ENCODE results near the gene NFIA. TPM values are rescaled to one million over a fixed set of nuclear protein-coding genes. Genes with fewer than 3 reads are reported as not detected.

Gene NFIA
- polyA plus RNA-seq, 4 donors = 1.6 to 9.7 (median 4.9) TPM

DNA sequence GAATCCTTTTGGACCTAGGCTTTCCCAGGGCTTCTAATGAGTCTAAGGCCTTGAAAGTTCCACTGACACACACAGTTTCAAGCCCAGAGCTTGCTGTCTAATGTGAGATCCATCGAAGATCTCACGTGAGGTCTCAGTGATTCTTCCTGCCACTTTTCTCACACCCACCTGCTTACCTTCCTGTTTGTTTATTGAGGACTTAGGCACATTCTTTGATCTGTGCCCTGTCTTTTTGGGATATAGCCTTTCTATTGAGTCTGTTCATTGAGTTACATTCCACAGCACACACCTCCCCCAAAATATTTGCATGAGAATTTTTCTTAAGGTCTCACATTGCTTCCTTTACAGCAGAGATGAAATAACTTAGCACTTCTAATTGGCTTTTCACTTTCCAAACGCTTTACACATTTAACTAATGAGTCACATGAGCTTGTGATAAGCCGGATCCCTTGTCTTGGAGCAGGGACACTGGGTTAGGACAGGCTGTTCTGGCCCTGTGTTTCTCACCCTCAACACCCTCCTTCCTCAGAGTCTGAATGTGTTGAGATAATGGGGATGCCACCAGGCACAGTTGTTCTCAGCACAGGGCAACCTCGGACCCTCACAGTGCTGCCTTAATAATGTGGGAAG lies 354.2 kb downstream of the NFIA start:
- FAIRE-seq = no peak
- no peak overlapping the region for H3K27ac ChIP-seq (ENCODE audit: low read depth in 1 of 3, low read length in 2 of 3)

DNA sequence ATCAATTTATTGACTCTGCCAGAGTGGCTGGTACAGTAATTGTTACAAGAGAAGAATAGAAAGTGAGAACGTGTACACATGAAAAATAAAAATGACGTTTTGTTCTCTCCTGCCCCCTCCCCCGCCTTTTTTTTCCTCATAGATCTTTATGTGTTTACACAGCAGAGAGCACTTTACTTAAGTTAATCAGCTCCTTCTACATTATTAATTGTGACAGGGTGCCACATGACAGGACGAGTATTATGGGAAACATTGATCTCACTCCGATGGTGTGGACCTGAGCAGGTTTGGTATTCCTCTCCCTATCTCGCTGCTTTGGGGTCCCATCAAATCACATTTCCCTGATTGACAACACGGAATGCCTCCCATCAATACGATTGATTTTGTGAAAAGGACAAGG lies 356.9 kb downstream of the NFIA start:
- Histone ChIP-seq H3K36me3 (ENCODE audit: control insufficient read depth in 3 of 3, insufficient read depth in 2 of 3, low read depth in 1 of 3, low read length in 3 of 3) (peaks cover 0 to 8% (median 0%) of the 10 kb centered on the region in 3 donors), H3K4me1 (ENCODE audit: control insufficient read depth in 3 of 3, insufficient read depth in 2 of 3, low read depth in 1 of 3, low read length in 2 of 3) (peaks cover 0 to 14% (median 4%) of the 10 kb centered on the region in 3 donors), H3K27ac (ENCODE audit: low read depth in 1 of 3, low read length in 2 of 3) (no peak overlapping the region), H3K4me3 (ENCODE audit: low read depth in 1 of 3, low read length in 3 of 3) (no peak overlapping the region), H3K9me3 (ENCODE audit: control insufficient read depth in 2 of 2, insufficient read depth in 1 of 2, low read depth in 1 of 2, low read length in 1 of 2) (no peaks in the 10 kb centered on the region), H3K27me3 (ENCODE audit: control insufficient read depth in 3 of 3, insufficient read depth in 3 of 3, low read length in 3 of 3) (no peaks in the 10 kb centered on the region)
- WGBS, 3 donors = 61 to 66% (median 62%) methylated on average over 8 of the region's 8 CpGs
- FAIRE-seq (no peak), DNase-seq (no peak)

More for the DNA sequence above, 354.2 kb downstream of the NFIA start:
- peak in 1 of 2 donors; percentile 29 for DNase-seq
- peaks cover 0 to 5% (median 2%) of the 10 kb centered on the region in 3 donors for H3K4me1 ChIP-seq (ENCODE audit: control insufficient read depth in 3 of 3, insufficient read depth in 2 of 3, low read depth in 1 of 3, low read length in 2 of 3)
- H3K9me3 ChIP-seq (ENCODE audit: control insufficient read depth in 2 of 2, insufficient read depth in 1 of 2, low read depth in 1 of 2, low read length in 1 of 2) = no peaks in the 10 kb centered on the region
- 51 to 67% (median 64%) methylated on average over 5 of the region's 5 CpGs for WGBS, 3 donors
- peaks cover 0 to 11% (median 0%) of the 10 kb centered on the region in 3 donors for H3K36me3 ChIP-seq (ENCODE audit: control insufficient read depth in 3 of 3, insufficient read depth in 2 of 3, low read depth in 1 of 3, low read length in 3 of 3)
- no peak overlapping the region for H3K4me3 ChIP-seq (ENCODE audit: low read depth in 1 of 3, low read length in 3 of 3)
- H3K27me3 ChIP-seq (ENCODE audit: control insufficient read depth in 3 of 3, insufficient read depth in 3 of 3, low read length in 3 of 3) = no peaks in the 10 kb centered on the region

DNA sequence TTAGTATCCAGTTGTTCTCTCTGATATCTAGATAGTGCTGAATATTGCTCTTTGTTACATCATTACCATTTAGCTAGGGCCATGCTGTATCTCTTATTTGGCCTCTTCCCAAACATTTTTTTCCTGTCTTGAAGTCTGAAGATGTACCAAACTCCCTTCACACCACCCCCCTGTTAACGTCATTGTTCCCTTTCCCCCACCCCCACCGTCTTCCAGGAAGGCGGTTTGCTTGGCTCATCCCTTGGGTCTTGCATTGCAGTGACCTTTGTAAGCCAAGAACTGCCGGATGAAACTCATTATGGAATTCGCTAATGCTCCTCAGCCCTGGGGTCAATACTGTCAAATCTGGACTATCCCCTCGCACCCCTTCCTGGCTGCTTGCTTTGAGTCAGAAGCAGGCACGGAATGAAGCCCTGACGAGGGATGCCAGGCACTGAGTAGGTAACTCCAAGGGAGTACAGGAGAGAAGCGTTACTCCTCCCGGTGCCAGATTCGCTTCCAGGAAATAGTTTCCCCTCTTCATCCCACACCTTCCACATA lies 359.4 kb downstream of the NFIA start:
- peak overlapping the region in 1 of 3 donors; percentile 35 for H3K27ac ChIP-seq (ENCODE audit: low read depth in 1 of 3, low read length in 2 of 3)
- H3K9me3 ChIP-seq (ENCODE audit: control insufficient read depth in 2 of 2, insufficient read depth in 1 of 2, low read depth in 1 of 2, low read length in 1 of 2) = no peaks in the 10 kb centered on the region
- no peaks in the 10 kb centered on the region for H3K27me3 ChIP-seq (ENCODE audit: control insufficient read depth in 3 of 3, insufficient read depth in 3 of 3, low read length in 3 of 3)
- H3K4me3 ChIP-seq (ENCODE audit: low read depth in 1 of 3, low read length in 3 of 3) = no peak overlapping the region
- peaks cover 0 to 5% (median 0%) of the 10 kb centered on the region in 3 donors for H3K36me3 ChIP-seq (ENCODE audit: control insufficient read depth in 3 of 3, insufficient read depth in 2 of 3, low read depth in 1 of 3, low read length in 3 of 3)
- DNase-seq (no peak), FAIRE-seq (no peak)
- H3K4me1 ChIP-seq (ENCODE audit: control insufficient read depth in 3 of 3, insufficient read depth in 2 of 3, low read depth in 1 of 3, low read length in 2 of 3) = peaks cover 0 to 26% (median 6%) of the 10 kb centered on the region in 3 donors
- 69 to 83% (median 80%) methylated on average over 11 of the region's 11 CpGs for WGBS, 3 donors

DNA sequence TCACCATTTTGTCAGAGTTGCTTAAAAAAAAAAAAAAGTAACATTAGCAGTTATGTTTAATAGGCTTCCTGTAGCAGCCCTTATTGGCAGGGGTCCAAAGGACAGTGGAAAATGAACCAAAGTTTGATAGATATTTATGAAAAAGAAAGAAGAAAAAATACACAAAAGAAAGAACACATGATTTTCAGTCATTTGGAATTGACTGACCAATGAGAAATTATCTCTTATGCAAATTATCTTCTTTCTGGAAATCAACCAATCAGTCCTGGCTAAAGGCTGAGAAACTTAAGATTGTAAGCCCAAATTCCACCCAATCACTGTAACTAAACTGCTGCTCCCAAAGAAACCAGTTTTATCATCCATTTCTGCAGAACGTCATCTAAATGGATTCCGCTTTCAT lies 360.2 kb downstream of the NFIA start:
- FAIRE-seq (no peak), DNase-seq (no peak)
- no peak overlapping the region for H3K27ac ChIP-seq (ENCODE audit: low read depth in 1 of 3, low read length in 2 of 3)
- peaks cover 0 to 29% (median 6%) of the 10 kb centered on the region in 3 donors for H3K4me1 ChIP-seq (ENCODE audit: control insufficient read depth in 3 of 3, insufficient read depth in 2 of 3, low read depth in 1 of 3, low read length in 2 of 3)
- H3K36me3 ChIP-seq (ENCODE audit: control insufficient read depth in 3 of 3, insufficient read depth in 2 of 3, low read depth in 1 of 3, low read length in 3 of 3) = peaks cover 0 to 5% (median 0%) of the 10 kb centered on the region in 3 donors
- WGBS, 3 donors = 90 to 98% (median 96%) methylated on average over 2 of the region's 2 CpGs
- H3K4me3 ChIP-seq (ENCODE audit: low read depth in 1 of 3, low read length in 3 of 3) = no peak overlapping the region
- no peaks in the 10 kb centered on the region for H3K9me3 ChIP-seq (ENCODE audit: control insufficient read depth in 2 of 2, insufficient read depth in 1 of 2, low read depth in 1 of 2, low read length in 1 of 2)
- no peaks in the 10 kb centered on the region for H3K27me3 ChIP-seq (ENCODE audit: control insufficient read depth in 3 of 3, insufficient read depth in 3 of 3, low read length in 3 of 3)

DNA sequence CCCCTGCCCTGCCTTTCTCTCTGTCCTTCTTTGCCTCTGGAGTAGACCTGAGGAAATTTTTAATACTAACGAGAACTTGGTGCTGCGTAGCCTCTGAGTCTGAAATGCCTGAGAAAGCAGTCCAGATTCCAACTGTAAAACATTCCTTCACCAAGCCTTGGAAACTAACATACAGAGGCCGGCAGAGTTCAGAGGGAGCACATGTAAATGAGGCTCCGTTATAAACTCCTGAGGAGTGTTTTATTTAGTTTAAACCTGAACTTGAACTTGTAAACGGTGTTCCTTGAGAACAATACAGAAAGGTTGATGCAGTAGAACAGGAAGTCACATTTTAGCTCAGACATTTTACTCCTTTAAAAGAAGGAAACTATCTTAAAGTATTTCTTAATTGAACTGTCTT lies 361.9 kb downstream of the NFIA start:
- DNase-seq = peak; percentile 32 to 52
- H3K4me3 ChIP-seq (ENCODE audit: low read depth in 1 of 3, low read length in 3 of 3) = no peak overlapping the region
- no peaks in the 10 kb centered on the region for H3K9me3 ChIP-seq (ENCODE audit: control insufficient read depth in 2 of 2, insufficient read depth in 1 of 2, low read depth in 1 of 2, low read length in 1 of 2)
- 16 to 39% (median 35%) methylated on average over 5 of the region's 5 CpGs for WGBS, 3 donors
- H3K27me3 ChIP-seq (ENCODE audit: control insufficient read depth in 3 of 3, insufficient read depth in 3 of 3, low read length in 3 of 3) = no peaks in the 10 kb centered on the region
- H3K36me3 ChIP-seq (ENCODE audit: control insufficient read depth in 3 of 3, insufficient read depth in 2 of 3, low read depth in 1 of 3, low read length in 3 of 3) = peaks cover 0 to 7% (median 0%) of the 10 kb centered on the region in 3 donors
- H3K4me1 ChIP-seq (ENCODE audit: control insufficient read depth in 3 of 3, insufficient read depth in 2 of 3, low read depth in 1 of 3, low read length in 2 of 3) = peaks cover under 1 to 29% (median 6%) of the 10 kb centered on the region in 3 donors
- H3K27ac ChIP-seq (ENCODE audit: low read depth in 1 of 3, low read length in 2 of 3) = peak overlapping the region in 1 of 3 donors; percentile 8
- no peak for FAIRE-seq

DNA sequence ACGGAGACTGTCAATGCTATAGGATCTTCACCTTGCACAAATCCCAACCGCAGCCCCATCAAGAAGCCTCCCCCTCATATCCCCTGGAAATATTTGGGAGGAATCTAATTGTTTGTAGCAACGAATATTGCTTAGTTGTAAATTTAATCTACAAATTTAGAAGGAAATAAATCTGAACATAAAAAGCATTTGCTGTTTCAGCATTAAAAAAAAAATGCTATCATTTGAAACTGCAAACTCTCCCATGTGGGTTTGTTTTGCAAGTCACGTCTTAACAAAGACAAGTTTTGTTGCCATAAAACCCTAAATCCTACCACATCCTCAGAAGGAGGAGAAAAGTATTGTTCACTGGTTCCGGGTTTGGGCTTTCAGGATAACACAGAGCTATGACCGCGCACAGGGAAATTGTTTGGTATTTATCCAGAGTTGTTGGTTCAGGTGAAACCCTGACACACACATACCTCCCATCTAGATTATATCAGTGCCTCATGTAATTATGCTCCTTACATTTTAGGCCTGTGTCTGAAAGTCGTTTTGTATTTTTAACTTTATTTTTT lies 363.0 kb downstream of the NFIA start:
- Histone ChIP-seq H3K36me3 (ENCODE audit: control insufficient read depth in 3 of 3, insufficient read depth in 2 of 3, low read depth in 1 of 3, low read length in 3 of 3) (peaks cover 0 to 7% (median 0%) of the 10 kb centered on the region in 3 donors), H3K9me3 (ENCODE audit: control insufficient read depth in 2 of 2, insufficient read depth in 1 of 2, low read depth in 1 of 2, low read length in 1 of 2) (no peaks in the 10 kb centered on the region), H3K4me3 (ENCODE audit: low read depth in 1 of 3, low read length in 3 of 3) (no peak overlapping the region), H3K27me3 (ENCODE audit: control insufficient read depth in 3 of 3, insufficient read depth in 3 of 3, low read length in 3 of 3) (no peaks in the 10 kb centered on the region), H3K27ac (ENCODE audit: low read depth in 1 of 3, low read length in 2 of 3) (no peak overlapping the region), H3K4me1 (ENCODE audit: control insufficient read depth in 3 of 3, insufficient read depth in 2 of 3, low read depth in 1 of 3, low read length in 2 of 3) (peaks cover 11 to 38% (median 12%) of the 10 kb centered on the region in 3 donors)
- no peak for FAIRE-seq
- WGBS, 3 donors = 65 to 84% (median 82%) methylated on average over 8 of the region's 8 CpGs
- DNase-seq = no peak

DNA sequence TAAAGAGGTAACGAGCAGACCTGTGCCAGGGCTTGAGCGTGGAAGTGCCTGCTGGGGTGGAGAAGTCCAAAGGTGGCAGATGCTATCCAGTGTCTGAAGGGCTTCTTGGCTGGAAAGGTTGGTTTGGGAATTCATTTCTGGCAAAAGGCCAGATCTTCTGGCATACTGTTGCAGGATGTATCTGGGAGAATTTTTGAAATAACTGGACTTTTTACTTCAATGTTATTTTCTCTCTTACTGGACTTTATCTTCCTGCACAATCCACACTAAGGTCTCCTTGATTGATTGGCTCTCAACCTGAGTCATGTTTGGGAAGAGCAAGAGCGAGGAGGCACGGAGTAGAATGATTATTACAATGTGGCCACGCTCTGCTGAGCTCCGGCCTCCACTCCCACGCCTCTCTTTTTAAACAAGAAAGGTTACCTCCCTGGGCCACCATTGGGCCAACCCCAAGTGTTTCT lies 364.2 kb downstream of the NFIA start:
- FAIRE-seq = no peak
- H3K9me3 ChIP-seq (ENCODE audit: control insufficient read depth in 2 of 2, insufficient read depth in 1 of 2, low read depth in 1 of 2, low read length in 1 of 2) = no peaks in the 10 kb centered on the region
- H3K4me1 ChIP-seq (ENCODE audit: control insufficient read depth in 3 of 3, insufficient read depth in 2 of 3, low read depth in 1 of 3, low read length in 2 of 3) = peaks cover 14 to 45% (median 20%) of the 10 kb centered on the region in 3 donors
- H3K4me3 ChIP-seq (ENCODE audit: low read depth in 1 of 3, low read length in 3 of 3) = no peak overlapping the region
- peaks cover 0 to 7% (median 0%) of the 10 kb centered on the region in 3 donors for H3K36me3 ChIP-seq (ENCODE audit: control insufficient read depth in 3 of 3, insufficient read depth in 2 of 3, low read depth in 1 of 3, low read length in 3 of 3)
- peak; percentile 37 to 71 for DNase-seq
- H3K27me3 ChIP-seq (ENCODE audit: control insufficient read depth in 3 of 3, insufficient read depth in 3 of 3, low read length in 3 of 3) = no peaks in the 10 kb centered on the region
- 65 to 73% (median 71%) methylated on average over 7 of the region's 7 CpGs for WGBS, 3 donors
- peak overlapping the region in 1 of 3 donors; percentile 12 for H3K27ac ChIP-seq (ENCODE audit: low read depth in 1 of 3, low read length in 2 of 3)

DNA sequence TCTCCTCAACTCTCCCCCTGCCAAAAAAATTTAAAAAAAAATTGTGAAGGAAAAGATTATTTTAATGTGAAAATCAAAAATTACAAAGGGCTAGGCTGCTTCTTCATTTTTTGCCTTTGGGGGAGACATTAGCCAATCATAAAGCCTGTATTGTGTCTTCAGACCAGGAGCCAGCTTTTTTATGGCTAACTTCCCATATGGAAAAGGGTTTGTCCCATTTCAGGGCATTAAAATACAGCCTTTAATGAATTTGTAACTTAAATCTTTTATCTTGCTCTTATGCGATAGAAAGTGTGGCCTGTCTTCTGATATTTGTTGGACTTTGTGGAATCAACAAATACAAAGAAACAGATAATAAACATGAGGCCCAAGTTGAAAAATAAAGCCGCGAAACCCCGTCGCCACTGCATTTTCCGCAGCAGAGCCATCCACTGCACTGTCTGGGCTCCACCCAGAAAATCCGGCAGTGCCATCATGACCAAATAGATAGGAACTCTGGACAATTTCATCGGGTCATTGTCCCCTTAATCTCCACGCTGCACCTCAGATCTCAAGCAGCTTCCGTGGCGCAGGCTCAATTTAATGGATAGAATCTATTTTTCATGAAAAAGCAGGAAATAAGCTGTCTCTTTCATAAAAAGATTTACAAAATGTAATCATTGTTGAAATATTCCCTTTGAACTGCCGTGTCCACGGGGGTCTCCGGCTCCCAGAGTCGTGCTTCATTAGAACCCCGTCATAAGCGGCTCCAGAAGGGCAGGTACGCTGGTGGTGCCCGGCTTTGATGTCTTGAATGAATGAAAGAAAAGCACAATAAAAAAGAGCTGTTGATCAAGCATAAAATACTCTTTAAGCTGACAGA lies 365.0 kb downstream of the NFIA start:
- no peak overlapping the region for H3K27ac ChIP-seq (ENCODE audit: low read depth in 1 of 3, low read length in 2 of 3)
- no peaks in the 10 kb centered on the region for H3K9me3 ChIP-seq (ENCODE audit: control insufficient read depth in 2 of 2, insufficient read depth in 1 of 2, low read depth in 1 of 2, low read length in 1 of 2)
- 93 to 95% (median 95%) methylated on average over 19 of the region's 19 CpGs for WGBS, 3 donors
- peaks cover 11 to 49% (median 20%) of the 10 kb centered on the region in 3 donors for H3K4me1 ChIP-seq (ENCODE audit: control insufficient read depth in 3 of 3, insufficient read depth in 2 of 3, low read depth in 1 of 3, low read length in 2 of 3)
- peaks cover 0 to 7% (median 0%) of the 10 kb centered on the region in 3 donors for H3K36me3 ChIP-seq (ENCODE audit: control insufficient read depth in 3 of 3, insufficient read depth in 2 of 3, low read depth in 1 of 3, low read length in 3 of 3)
- FAIRE-seq = no peak
- H3K4me3 ChIP-seq (ENCODE audit: low read depth in 1 of 3, low read length in 3 of 3) = no peak overlapping the region
- DNase-seq = no peak
- H3K27me3 ChIP-seq (ENCODE audit: control insufficient read depth in 3 of 3, insufficient read depth in 3 of 3, low read length in 3 of 3) = no peaks in the 10 kb centered on the region

Measured in small intestine (tissue), 7 donors.